Fibroblast of skin of right biceps (primary cell): ENCODE results near the gene HPS6.
"Not testable (repeated sequence)": the region's sequence is repeated elsewhere in the genome, so short reads cannot be mapped to it uniquely, and the experiment has no call there.

ENCODE experiments used
- DNase-seq: peaks from one replicate; pipeline ENCODE4 v3.0.0-alpha.2; 2013

The HPS6 gene

GRCh38 chr10:102064868-102065560 is at the start of gene HPS6:
Gene HPS6 (plus strand): TSS chr10:102065349. CDS start chr10:102065475, 126 bp downstream.
- peak; percentile 90 for DNase-seq

- DNase-seq = no peak
These were observed 48.7 kb upstream of the HPS6 start for GRCh38 chr10:102016416-102016815.

GRCh38 chr10:102017295-102017694 is 47.9 kb upstream of the HPS6 start:
- no peak for DNase-seq

GRCh38 chr10:102020938-102021337 is 44.2 kb upstream of the HPS6 start:
- DNase-seq = no peak

GRCh38 chr10:102024799-102025198 is 40.4 kb upstream of the HPS6 start:
- no peak for DNase-seq

GRCh38 chr10:102027261-102027660 is 37.9 kb upstream of the HPS6 start:
- no peak for DNase-seq

- no peak for DNase-seq
These were observed 31.4 kb upstream of the HPS6 start for GRCh38 chr10:102033787-102034186.

GRCh38 chr10:102035807-102036206 is 29.3 kb upstream of the HPS6 start:
- DNase-seq = not testable (repeated sequence)

- DNase-seq = no peak
These were observed 26.7 kb upstream of the HPS6 start for GRCh38 chr10:102038410-102038809.

- DNase-seq = no peak
These were observed 24.7 kb upstream of the HPS6 start for GRCh38 chr10:102040305-102041050.

- DNase-seq = no peak
These were observed 19.9 kb upstream of the HPS6 start for GRCh38 chr10:102045292-102045691.

GRCh38 chr10:102046095-102046494 is 19.1 kb upstream of the HPS6 start:
- DNase-seq = no peak

- not testable (repeated sequence) for DNase-seq
These were observed 10.1 kb upstream of the HPS6 start for GRCh38 chr10:102054881-102055646.

GRCh38 chr10:102055647-102056419 is 9.3 kb upstream of the HPS6 start, which contains the start of gene ARMH3:
Gene ARMH3 (minus strand): TSS chr10:102056173. CDS start chr10:102040114, 16,059 bp downstream.
- peak; percentile 98 for DNase-seq

GRCh38 chr10:102059987-102060386 is 5.2 kb upstream of the HPS6 start:
- DNase-seq = no peak

- DNase-seq = no peak
These were observed 664 bp upstream of the HPS6 start for GRCh38 chr10:102064503-102064867.

- peak; percentile 10 for DNase-seq
These were observed 631 bp downstream of the HPS6 start for GRCh38 chr10:102065561-102066398.

- no peak for DNase-seq
These were observed 1.4 kb downstream of the HPS6 start for GRCh38 chr10:102066399-102067088.

- no peak for DNase-seq
These were observed 2.2 kb downstream of the HPS6 start for GRCh38 chr10:102067091-102067916.

- DNase-seq = peak; percentile 16
These were observed 3.1 kb downstream of the HPS6 start for GRCh38 chr10:102068216-102068615.
